Smooth muscle cell (in vitro differentiated cells): ENCODE results near the gene ITGB7. TPM values are rescaled to one million over a fixed set of nuclear protein-coding genes. Genes with fewer than 3 reads are reported as not detected.

Source experiments
- DNase-seq: peaks from one replicate; lab custom pipeline; 2025; ENCODE audit not compliant: unreplicated experiment; lab: John Stamatoyannopoulos, UW
- H2AFZ ChIP-seq: fragments of 200-600 bp; sonication (generic); 2 replicates; pipeline ENCODE4 v1.6.0; 2016; ENCODE audit warnings: antibody characterized with exemption, low read depth, mild to moderate bottlenecking
- H3F3A ChIP-seq: fragments of 200-600 bp; sonication (generic); 2 replicates; pipeline ENCODE4 v1.6.0; 2017; ENCODE audit warnings: antibody characterized with exemption, low read depth
- H3K27ac ChIP-seq: fragments of 200-600 bp; sonication (generic); 2 replicates; pipeline ENCODE4 v1.5.1; 2016; ENCODE audit warnings: low read depth, mild to moderate bottlenecking
- H3K27me3 ChIP-seq: fragments of 200-600 bp; sonication (generic); 2 replicates; pipeline ENCODE4 v1.6.1; 2016; ENCODE audit warnings: low read depth, mild to moderate bottlenecking
- H3K36me3 ChIP-seq: fragments of 200-600 bp; sonication (generic); 2 replicates; pipeline ENCODE4 v1.5.1; 2016; ENCODE audit warnings: low read depth
- H3K4me1 ChIP-seq: fragments of 200-600 bp; sonication (generic); 2 replicates; pipeline ENCODE4 v1.5.1; 2016; ENCODE audit warnings: low read depth
- H3K4me2 ChIP-seq: fragments of 200-600 bp; sonication (generic); 2 replicates; pipeline ENCODE4 v1.6.0; 2016; ENCODE audit warnings: mild to moderate bottlenecking
- H3K4me3 ChIP-seq: fragments of 200-600 bp; sonication (generic); 2 replicates; pipeline ENCODE4 v1.5.1; 2016; ENCODE audit warnings: mild to moderate bottlenecking
- H3K79me2 ChIP-seq: fragments of 200-600 bp; sonication (generic); 2 replicates; pipeline ENCODE4 v1.6.0; 2016; ENCODE audit warnings: low read depth, mild to moderate bottlenecking
- H3K9ac ChIP-seq: fragments of 200-600 bp; sonication (generic); 2 replicates; pipeline ENCODE4 v1.6.0; 2016; ENCODE audit warnings: low read depth
- H3K9me3 ChIP-seq: fragments of 200-600 bp; sonication (generic); replicated peaks from 2 replicates; pipeline ENCODE4 v1.5.1; 2016; ENCODE audit warnings: low read depth
- H4K20me1 ChIP-seq: fragments of 200-600 bp; sonication (generic); 2 replicates; pipeline ENCODE4 v1.6.0; 2016; ENCODE audit warnings: low read depth
- CTCF ChIP-seq: fragments of 200-600 bp; sonication (generic); IDR thresholded peaks from 2 replicates; pipeline ENCODE4 v1.5.1; 2017; ENCODE audit warnings: borderline replicate concordance, mild to moderate bottlenecking, antibody characterized with exemption; ENCODE audit not compliant: insufficient read depth, poor library complexity, severe bottlenecking
- WGBS: methylation state at CpG from one replicate; pipeline ENCODE4 v1.1.7; 2016; ENCODE audit warnings: low lambda C conversion rate; 5-methylcytosine and 5-hydroxymethylcytosine counted together
- polyA plus RNA-seq: library from polyadenylated mRNA; unstranded; fragments of >200 nt; fragmentation: Nextera tagmentation; extraction: Ambion mirVana; gene quantifications from 2 replicates; pipeline ENCODE4 v1.2.1, GENCODE V29; 2016
- small RNA-seq: library from RNA; depleted of rRNA; stranded (forward); fragments of <200 nt; gene quantifications from one replicate; pipeline ENCODE3, GENCODE V24; 2014
- total RNA-seq: library from RNA; depleted of rRNA; stranded (reverse); fragments of >200 nt; gene quantifications from 2 replicates; pipeline ENCODE4 v1.2.3, GENCODE V29; 2014

The ITGB7 gene
- total and polyA plus RNA-seq, 2 experiments from 2014 or later, result 5.8 TPM; not detected in 1

- WGBS, result 92% methylated on average over 5 of the region's 5 CpGs
- no peak overlapping the region for H2AFZ ChIP-seq
- no peak overlapping the region for H3K27ac ChIP-seq
- H4K20me1 ChIP-seq, result no peaks in the 10 kb centered on the region
- H3K4me1 ChIP-seq, result no peaks in the 10 kb centered on the region
- H3K9me3 ChIP-seq, result no peaks in the 10 kb centered on the region
- no peak for TF ChIP-seq CTCF
- no peak overlapping the region for H3K4me2 ChIP-seq
- no peak overlapping the region for H3K9ac ChIP-seq
- DNase-seq, result no peak
- no peaks in the 10 kb centered on the region for H3F3A ChIP-seq
- no peaks in the 10 kb centered on the region for H3K27me3 ChIP-seq
- no peaks in the 10 kb centered on the region for H3K79me2 ChIP-seq
- no peak overlapping the region for H3K4me3 ChIP-seq
- H3K36me3 ChIP-seq, result no peaks in the 10 kb centered on the region
Observed at GRCh38 chr12:53145383-53146260, 61.4 kb downstream of the ITGB7 start.

GRCh38 chr12:53143355-53143754, 63.7 kb downstream of the ITGB7 start:
- no peak overlapping the region for H2AFZ ChIP-seq
- H3K4me2 ChIP-seq, result no peak overlapping the region
- DNase-seq, result no peak
- H3K9me3 ChIP-seq, result no peaks in the 10 kb centered on the region
- no peak overlapping the region for H3K4me3 ChIP-seq
- no peaks in the 10 kb centered on the region for H3F3A ChIP-seq
- TF ChIP-seq CTCF, result no peak
- H4K20me1 ChIP-seq, result no peaks in the 10 kb centered on the region
- H3K27ac ChIP-seq, result no peak overlapping the region
- WGBS, result 70% methylated on average over 4 of the region's 4 CpGs
- H3K4me1 ChIP-seq, result no peaks in the 10 kb centered on the region
- no peak overlapping the region for H3K9ac ChIP-seq
- no peaks in the 10 kb centered on the region for H3K36me3 ChIP-seq
- H3K27me3 ChIP-seq, result no peaks in the 10 kb centered on the region
- H3K79me2 ChIP-seq, result no peaks in the 10 kb centered on the region

Small RNAs within 50 kb of the gene (small RNA-seq; reads per million reads assigned to genes)
- gene HIGD1AP1, result 1.1 reads per million, percentile 32 among the genes with 10 or more reads in this experiment

Other genes starting within 250 kb of the ITGB7 start
- 241 and 299 TPM in 2 replicates for gene EIF4B, start 200.8 kb downstream of the ITGB7 start, total RNA-seq
- 39.9 and 47.7 TPM in 2 replicates for gene EIF4B, start 200.8 kb downstream of the ITGB7 start, polyA plus RNA-seq
- 9.3 and 11.4 TPM in 2 replicates for gene TNS2, start 157.2 kb downstream of the ITGB7 start, total RNA-seq
- 17.4 TPM in 2 replicates for gene TNS2, start 157.2 kb downstream of the ITGB7 start, polyA plus RNA-seq
- gene SPRYD3, start 127.9 kb downstream of the ITGB7 start, total RNA-seq, result 20.2 and 23.0 TPM in 2 replicates
- gene SPRYD3, start 127.9 kb downstream of the ITGB7 start, polyA plus RNA-seq, result 43.5 and 57.1 TPM in 2 replicates
- 22.6 and 22.7 TPM in 2 replicates for gene IGFBP6, start 109.6 kb downstream of the ITGB7 start, total RNA-seq
- 94.4 and 102 TPM in 2 replicates for gene IGFBP6, start 109.6 kb downstream of the ITGB7 start, polyA plus RNA-seq
- not detected in 2 replicates for gene SOAT2, start 103.8 kb downstream of the ITGB7 start, total RNA-seq
- gene SOAT2, start 103.8 kb downstream of the ITGB7 start, polyA plus RNA-seq, result not detected in 2 replicates
- gene ZNF740, start 26.5 kb downstream of the ITGB7 start, total RNA-seq, result 5.2 and 7.6 TPM in 2 replicates
- gene ZNF740, start 26.5 kb downstream of the ITGB7 start, polyA plus RNA-seq, result 1.0 and 3.1 TPM in 2 replicates
- gene CSAD, start 26.3 kb downstream of the ITGB7 start, total RNA-seq, result 9.0 and 10.6 TPM in 2 replicates
- 4.8 and 11.8 TPM in 2 replicates for gene CSAD, start 26.3 kb downstream of the ITGB7 start, polyA plus RNA-seq
- 19.9 and 21.8 TPM in 2 replicates for gene RARG, start 25.0 kb upstream of the ITGB7 start, total RNA-seq
- 31.3 and 32.9 TPM in 2 replicates for gene RARG, start 25.0 kb upstream of the ITGB7 start, polyA plus RNA-seq
- gene ESPL1, start 61.0 kb upstream of the ITGB7 start, total RNA-seq, result 3.1 and 4.7 TPM in 2 replicates
- gene ESPL1, start 61.0 kb upstream of the ITGB7 start, polyA plus RNA-seq, result 2.0 and 3.5 TPM in 2 replicates
- gene PFDN5, start 88.3 kb upstream of the ITGB7 start, total RNA-seq, result 416 and 464 TPM in 2 replicates
- gene PFDN5, start 88.3 kb upstream of the ITGB7 start, polyA plus RNA-seq, result 523 and 540 TPM in 2 replicates
- 30.8 and 39.1 TPM in 2 replicates for gene MYG1, start 92.4 kb upstream of the ITGB7 start, total RNA-seq
- gene MYG1, start 92.4 kb upstream of the ITGB7 start, polyA plus RNA-seq, result 56.9 and 60.9 TPM in 2 replicates
- 56.8 and 57.3 TPM in 2 replicates for gene AAAS, start 114.4 kb upstream of the ITGB7 start, total RNA-seq
- gene AAAS, start 114.4 kb upstream of the ITGB7 start, polyA plus RNA-seq, result 58.3 and 65.7 TPM in 2 replicates
- gene SP7, start 129.1 kb upstream of the ITGB7 start, total RNA-seq, result 0.04 and 0.40 TPM in 2 replicates
- gene SP7, start 129.1 kb upstream of the ITGB7 start, polyA plus RNA-seq, result 0.38 TPM in 1 of 2 replicates, not detected in the other
- gene SP1, start 172.9 kb upstream of the ITGB7 start, total RNA-seq, result 48.6 and 51.5 TPM in 2 replicates
- 10.1 and 10.2 TPM in 2 replicates for gene SP1, start 172.9 kb upstream of the ITGB7 start, polyA plus RNA-seq
- not detected in 2 replicates for gene AMHR2, start 216.6 kb upstream of the ITGB7 start, total RNA-seq
- 0.49 TPM in 1 of 2 replicates, not detected in the other for gene AMHR2, start 216.6 kb upstream of the ITGB7 start, polyA plus RNA-seq
- 45.7 and 65.3 TPM in 2 replicates for gene PRR13, start 234.5 kb upstream of the ITGB7 start, total RNA-seq
- gene PRR13, start 234.5 kb upstream of the ITGB7 start, polyA plus RNA-seq, result 176 and 181 TPM in 2 replicates
- 229 and 306 TPM in 2 replicates for gene PCBP2, start 244.9 kb upstream of the ITGB7 start, total RNA-seq
- gene PCBP2, start 244.9 kb upstream of the ITGB7 start, polyA plus RNA-seq, result 90.8 and 128 TPM in 2 replicates